ENCODE measurements around the gene PROM2. TPM values are rescaled to one million over a fixed set of nuclear protein-coding genes. Genes with fewer than 3 reads are reported as not detected.

PROM2 gene
- total and polyA plus RNA-seq, 11 donors: 0.35 to 1.9 (median 1.1) TPM

- Histone ChIP-seq H3K36me3 (no peaks in the 10 kb centered on the region), H3K4me1 (no peaks in the 10 kb centered on the region), H3K27ac (no peak overlapping the region), H3K4me3 (no peak overlapping the region), H3K27me3 (no peaks in the 10 kb centered on the region), H3K9me3 (no peaks in the 10 kb centered on the region)
- DNase-seq: peak in 1 of 5 donors; percentile 6
- TF ChIP-seq POLR2A (IDR thresholded peaks at IDR 0.05) (no peak), CTCF (IDR thresholded peaks at IDR 0.05) (no peak)
- WGBS, 4 donors: 85 to 94% (median 88%) methylated on average over 6 of the region's 6 CpGs
- no peak for ATAC-seq
- intact Hi-C loops (cut with DNase I): no loop called here
Observed at GRCh38 chr2:95272299-95272751, 1.9 kb upstream of the PROM2 start.

- TF ChIP-seq POLR2A (IDR thresholded peaks at IDR 0.05): no peak
- TF ChIP-seq CTCF (IDR thresholded peaks at IDR 0.05): no peak
- ATAC-seq (no peak), DNase-seq (peak in 1 of 5 donors; percentile 2)
- H3K9me3 ChIP-seq: no peaks in the 10 kb centered on the region
- H3K4me1 ChIP-seq: no peaks in the 10 kb centered on the region
- no peak overlapping the region for H3K4me3 ChIP-seq
- H3K27me3 ChIP-seq: no peaks in the 10 kb centered on the region
- no peak overlapping the region for H3K27ac ChIP-seq
- WGBS, 4 donors: 44 to 86% (median 60%) methylated on average over 1 of the region's 1 CpG
- no peaks in the 10 kb centered on the region for H3K36me3 ChIP-seq
- intact Hi-C loops (cut with DNase I): no loop called here
Observed at GRCh38 chr2:95272781-95273180, 1.5 kb upstream of the PROM2 start.

GRCh38 chr2:95273566-95274290 lies 521 bp upstream of the PROM2 start:
- TF ChIP-seq POLR2A (IDR thresholded peaks at IDR 0.05): no peak
- TF ChIP-seq CTCF (IDR thresholded peaks at IDR 0.05): no peak
- WGBS, 4 donors: 78 to 92% (median 86%) methylated on average over 11 of the region's 11 CpGs
- Histone ChIP-seq H3K9me3 (no peaks in the 10 kb centered on the region), H3K4me1 (no peaks in the 10 kb centered on the region), H3K27me3 (no peaks in the 10 kb centered on the region), H3K36me3 (no peaks in the 10 kb centered on the region), H3K27ac (no peak overlapping the region), H3K4me3 (no peak overlapping the region)
- ATAC-seq: no peak
- peak in 1 of 5 donors; percentile 39 for DNase-seq
- intact Hi-C loops (cut with DNase I): no loop called here

GRCh38 chr2:95275151-95275515 lies 884 bp downstream of the PROM2 start:
- WGBS, 4 donors: 90 to 98% (median 96%) methylated on average over 3 to 4 of the region's 4 CpGs
- no peaks in the 10 kb centered on the region for H3K4me1 ChIP-seq
- H3K4me3 ChIP-seq: no peak overlapping the region
- no peak overlapping the region for H3K27ac ChIP-seq
- H3K9me3 ChIP-seq: no peaks in the 10 kb centered on the region
- intact Hi-C loops (cut with DNase I): no loop called here
- TF ChIP-seq POLR2A (IDR thresholded peaks at IDR 0.05) (no peak), CTCF (IDR thresholded peaks at IDR 0.05) (no peak)
- DNase-seq (peak in 3 of 5 donors; percentile 2 to 19 (median 17)), ATAC-seq (no peak)
- H3K27me3 ChIP-seq: no peaks in the 10 kb centered on the region
- H3K36me3 ChIP-seq: no peaks in the 10 kb centered on the region
